ENCODE data around the gene RTN4RL2. TPM values are rescaled to one million over a fixed set of nuclear protein-coding genes. Genes with fewer than 3 reads are reported as not detected.

The RTN4RL2 gene
- total RNA-seq, 4 donors from 2014 or later = 0.12 to 2.3 (median 0.27) TPM; not detected in 1

- Histone ChIP-seq H3K27ac (no peak overlapping the region), H3K4me1 (peaks cover 0 to 17% (median 8%) of the 10 kb centered on the region in 3 donors), H3K4me3 (no peak overlapping the region), H3K36me3 (no peaks in the 10 kb centered on the region), H3K27me3 (peaks cover 57% of the 10 kb centered on the region), H3K9me3 (no peaks in the 10 kb centered on the region)
- no peak for TF ChIP-seq EP300 (IDR thresholded peaks at IDR 0.05)
- TF ChIP-seq POLR2A (IDR thresholded peaks at IDR 0.05) = no peak
- no peak for ATAC-seq
- 69% methylated on average over 3 of the region's 30 CpGs; no CpG with 5 or more reads in 1 of the 2 donors for WGBS, 2 donors (ENCODE audit: low coverage in 1 of 2)
Observed at GRCh38 chr11:57464539-57465181, 4.3 kb downstream of the RTN4RL2 start.

- H3K4me3 ChIP-seq = no peak overlapping the region
- WGBS, 2 donors (ENCODE audit: low coverage in 1 of 2) = 46 to 60% methylated on average over 3 to 4 of the region's 4 CpGs
- H3K36me3 ChIP-seq = no peaks in the 10 kb centered on the region
- TF ChIP-seq CTCF (IDR thresholded peaks at IDR 0.05) = no peak
- no peak for TF ChIP-seq EP300 (IDR thresholded peaks at IDR 0.05)
- TF ChIP-seq POLR2AphosphoS5 (IDR thresholded peaks at IDR 0.05) = no peak
- no peak for TF ChIP-seq POLR2A (IDR thresholded peaks at IDR 0.05)
- H3K4me1 ChIP-seq = no peaks in the 10 kb centered on the region
- no peaks in the 10 kb centered on the region for H3K9me3 ChIP-seq
- H3K27me3 ChIP-seq = peaks cover 43% of the 10 kb centered on the region
- H3K27ac ChIP-seq = no peak overlapping the region
- ATAC-seq = no peak
Observed at GRCh38 chr11:57466680-57467079, 6.4 kb downstream of the RTN4RL2 start.

- Histone ChIP-seq H3K4me3 (no peak overlapping the region), H3K4me1 (no peaks in the 10 kb centered on the region), H3K36me3 (no peaks in the 10 kb centered on the region), H3K27me3 (peaks cover 40% of the 10 kb centered on the region), H3K27ac (no peak overlapping the region), H3K9me3 (no peaks in the 10 kb centered on the region)
- 73% methylated on average over 4 of the region's 23 CpGs; no CpG with 5 or more reads in 1 of the 2 donors for WGBS, 2 donors (ENCODE audit: low coverage in 1 of 2)
- no peak for ATAC-seq
- TF ChIP-seq POLR2A (IDR thresholded peaks at IDR 0.05) = no peak
- TF ChIP-seq EP300 (IDR thresholded peaks at IDR 0.05) = no peak
Observed at GRCh38 chr11:57467508-57468157, 7.3 kb downstream of the RTN4RL2 start.

- Histone ChIP-seq H3K4me3 (no peak overlapping the region), H3K27ac (no peak overlapping the region), H3K27me3 (peaks cover 42% of the 10 kb centered on the region), H3K9me3 (no peaks in the 10 kb centered on the region), H3K4me1 (no peaks in the 10 kb centered on the region), H3K36me3 (no peaks in the 10 kb centered on the region)
- ATAC-seq = no peak
- TF ChIP-seq POLR2A (IDR thresholded peaks at IDR 0.05) (no peak), POLR2AphosphoS5 (IDR thresholded peaks at IDR 0.05) (no peak), EP300 (IDR thresholded peaks at IDR 0.05) (no peak), CTCF (IDR thresholded peaks at IDR 0.05) (no peak)
- 57 to 64% methylated on average over 3 to 4 of the region's 4 CpGs for WGBS, 2 donors (ENCODE audit: low coverage in 1 of 2)
Observed at GRCh38 chr11:57468276-57468675, 7.9 kb downstream of the RTN4RL2 start.

- Histone ChIP-seq H3K9me3 (no peaks in the 10 kb centered on the region), H3K27ac (no peak overlapping the region), H3K36me3 (no peaks in the 10 kb centered on the region), H3K4me3 (no peak overlapping the region), H3K4me1 (no peaks in the 10 kb centered on the region), H3K27me3 (peaks cover 42% of the 10 kb centered on the region)
- no peak for ATAC-seq
- 62 to 79% methylated on average over 4 to 5 of the region's 5 CpGs for WGBS, 2 donors (ENCODE audit: low coverage in 1 of 2)
- TF ChIP-seq EP300 (IDR thresholded peaks at IDR 0.05) = no peak
- no peak for TF ChIP-seq CTCF (IDR thresholded peaks at IDR 0.05)
- no peak for TF ChIP-seq POLR2AphosphoS5 (IDR thresholded peaks at IDR 0.05)
- TF ChIP-seq POLR2A (IDR thresholded peaks at IDR 0.05) = no peak
Observed at GRCh38 chr11:57469268-57469667, 8.9 kb downstream of the RTN4RL2 start.

GRCh38 chr11:57471496-57471895, 11.2 kb downstream of the RTN4RL2 start:
- peaks cover 0 to 11% (median 6%) of the 10 kb centered on the region in 3 donors for H3K4me1 ChIP-seq
- no peak for ATAC-seq
- TF ChIP-seq CTCF (IDR thresholded peaks at IDR 0.05) = no peak
- H3K4me3 ChIP-seq = no peak overlapping the region
- H3K27ac ChIP-seq = no peak overlapping the region
- no peaks in the 10 kb centered on the region for H3K9me3 ChIP-seq
- no peaks in the 10 kb centered on the region for H3K36me3 ChIP-seq
- 60 to 93% methylated on average over 1 to 2 of the region's 3 CpGs for WGBS, 2 donors (ENCODE audit: low coverage in 1 of 2)
- H3K27me3 ChIP-seq = peaks cover 60% of the 10 kb centered on the region

All from gastroesophageal sphincter (tissue), 4 donors.